Neural cell (in vitro differentiated cells): ENCODE results near the gene KATNIP. TPM values are rescaled to one million over a fixed set of nuclear protein-coding genes. Genes with fewer than 3 reads are reported as not detected.

Source experiments
- H2AFZ ChIP-seq: fragments of 200-600, 300-800 bp; sonication (generic), shearing (Covaris generic); 2 replicates; pipeline ENCODE4 v1.6.0; 2014; ENCODE audit warnings: low read depth, mild to moderate bottlenecking, antibody characterized with exemption, low read length, moderate library complexity
- H3F3A ChIP-seq: fragments of 200-600 bp; shearing (Covaris generic); 2 replicates; pipeline ENCODE4 v1.6.1; 2016; ENCODE audit warnings: mild to moderate bottlenecking, moderate library complexity, mixed read lengths, antibody characterized with exemption, low read length; ENCODE audit not compliant: insufficient read depth, poor library complexity, severe bottlenecking
- H3K27ac ChIP-seq: fragments of 200-600, 300-800 bp; sonication (generic), shearing (Covaris generic); 2 replicates; pipeline ENCODE4 v1.5.1; 2014; ENCODE audit warnings: mild to moderate bottlenecking, low read length, moderate library complexity
- H3K27me3 ChIP-seq: fragments of 300-800, 200-600 bp; sonication (generic), shearing (Covaris generic); 2 replicates; pipeline ENCODE4 v1.6.0; 2014; ENCODE audit warnings: mild to moderate bottlenecking, low read depth, low read length, moderate library complexity; ENCODE audit not compliant: insufficient read depth
- H3K36me3 ChIP-seq: fragments of 300-800, 200-600 bp; sonication (generic), shearing (Covaris generic); 2 replicates; pipeline ENCODE4 v1.5.1; 2014; ENCODE audit warnings: mild to moderate bottlenecking, antibody characterized with exemption, low read length, moderate library complexity; ENCODE audit not compliant: insufficient read depth
- H3K4me2 ChIP-seq: fragments of 300-800, 200-600 bp; sonication (generic), shearing (Covaris generic); 2 replicates; pipeline ENCODE4 v1.6.0; 2014; ENCODE audit warnings: mild to moderate bottlenecking, low read length
- H3K4me3 ChIP-seq: fragments of 300-800, 200-600 bp; sonication (generic), shearing (Covaris generic); 2 replicates; pipeline ENCODE4 v1.5.1; 2014; ENCODE audit warnings: mild to moderate bottlenecking, low read length, moderate library complexity
- H3K79me2 ChIP-seq: fragments of 200-600 bp; shearing (Covaris generic); replicated peaks from 2 replicates; pipeline ENCODE4 v1.6.0; 2014; ENCODE audit warnings: mild to moderate bottlenecking, low read length, moderate library complexity; ENCODE audit not compliant: insufficient read depth
- H3K9ac ChIP-seq: fragments of 300-800, 200-600 bp; sonication (generic), shearing (Covaris generic); 2 replicates; pipeline ENCODE4 v1.6.1; 2016; ENCODE audit warnings: mild to moderate bottlenecking, low read length, mixed read lengths
- H3K9me2 ChIP-seq: fragments of 200-600 bp; shearing (Covaris generic); 2 replicates; pipeline ENCODE4 v1.6.1; 2016; ENCODE audit warnings: mild to moderate bottlenecking, low read length, mixed read lengths; ENCODE audit not compliant: insufficient read depth
- H3K9me3 ChIP-seq: fragments of 200-600, 300-800 bp; sonication (generic), shearing (Covaris generic); 2 replicates; pipeline ENCODE4 v1.6.1; 2016; ENCODE audit warnings: mild to moderate bottlenecking, mixed run types, low read length, moderate library complexity, mixed read lengths
- H4K20me1 ChIP-seq: fragments of 200-600 bp; shearing (Covaris generic); 2 replicates; pipeline ENCODE4 v1.6.1; 2016; ENCODE audit warnings: mild to moderate bottlenecking, mixed run types; ENCODE audit not compliant: insufficient read depth
- EP300 ChIP-seq: fragments of 450-650 bp; conservative IDR thresholded peaks from 2 replicates; pipeline ENCODE4 v1.6.1; 2014; ENCODE audit warnings: antibody characterized with exemption, mild to moderate bottlenecking, moderate library complexity; ENCODE audit not compliant: poor library complexity, severe bottlenecking
- EZH2 ChIP-seq: fragments of 200-600, 300-800 bp; shearing (Covaris generic), sonication (generic); IDR thresholded peaks from 2 replicates; pipeline ENCODE4 v1.6.1; 2014; ENCODE audit warnings: antibody characterized with exemption, low read length, borderline replicate concordance, mild to moderate bottlenecking; ENCODE audit not compliant: insufficient read depth, poor library complexity, severe bottlenecking
- MXI1 ChIP-seq: fragments of 450-650 bp; conservative IDR thresholded peaks from 2 replicates; pipeline ENCODE4 v1.6.1; 2014; ENCODE audit warnings: antibody characterized with exemption, mild to moderate bottlenecking; ENCODE audit not compliant: poor library complexity, severe bottlenecking
- POLR2AphosphoS5 ChIP-seq: IDR thresholded peaks from 2 replicates; pipeline ENCODE4 v1.6.1; 2012
- RAD21 ChIP-seq: fragments of 450-650 bp; conservative IDR thresholded peaks from 2 replicates; pipeline ENCODE4 v1.6.1; 2014; ENCODE audit warnings: antibody characterized with exemption, mild to moderate bottlenecking, moderate library complexity
- REST ChIP-seq: IDR thresholded peaks from 2 replicates; pipeline ENCODE4 v1.6.1; 2012; ENCODE audit warnings: borderline replicate concordance
- SMC3 ChIP-seq: fragments of 450-650 bp; conservative IDR thresholded peaks from 2 replicates; pipeline ENCODE4 v1.6.1; 2014; ENCODE audit warnings: antibody characterized with exemption, mild to moderate bottlenecking, moderate library complexity; ENCODE audit not compliant: poor library complexity
- TAF1 ChIP-seq: IDR thresholded peaks from 2 replicates; pipeline ENCODE4 v1.6.1; 2012; ENCODE audit warnings: low read depth
- polyA plus RNA-seq: library from polyadenylated mRNA; depleted of rRNA; stranded (reverse); fragments of >200 nt; gene quantifications from 2 replicates; pipeline ENCODE4 v1.2.3, GENCODE V29; 2014
- TF ChIP-seq, protein P1 (sequence below): fragments of 450-650 bp; IDR thresholded peaks from 2 replicates; pipeline ENCODE4 v1.5.1; 2014; ENCODE audit warnings: antibody characterized with exemption, mild to moderate bottlenecking, moderate library complexity; ENCODE audit not compliant: poor library complexity, severe bottlenecking

Gene KATNIP
- polyA plus RNA-seq, 1 donor from 2014 or later = 6.4 TPM

- H3K9me3 ChIP-seq = no peaks in the 10 kb centered on the region
- H3F3A ChIP-seq = no peaks in the 10 kb centered on the region
- H4K20me1 ChIP-seq = no peaks in the 10 kb centered on the region
- no peak overlapping the region for H3K9ac ChIP-seq
- H3K36me3 ChIP-seq = peaks cover 9% of the 10 kb centered on the region
- no peak overlapping the region for H3K27ac ChIP-seq
- no peak overlapping the region for H2AFZ ChIP-seq
- no peaks in the 10 kb centered on the region for H3K9me2 ChIP-seq
- no peak for TF ChIP-seq TAF1
- TF ChIP-seq, protein P1, sequence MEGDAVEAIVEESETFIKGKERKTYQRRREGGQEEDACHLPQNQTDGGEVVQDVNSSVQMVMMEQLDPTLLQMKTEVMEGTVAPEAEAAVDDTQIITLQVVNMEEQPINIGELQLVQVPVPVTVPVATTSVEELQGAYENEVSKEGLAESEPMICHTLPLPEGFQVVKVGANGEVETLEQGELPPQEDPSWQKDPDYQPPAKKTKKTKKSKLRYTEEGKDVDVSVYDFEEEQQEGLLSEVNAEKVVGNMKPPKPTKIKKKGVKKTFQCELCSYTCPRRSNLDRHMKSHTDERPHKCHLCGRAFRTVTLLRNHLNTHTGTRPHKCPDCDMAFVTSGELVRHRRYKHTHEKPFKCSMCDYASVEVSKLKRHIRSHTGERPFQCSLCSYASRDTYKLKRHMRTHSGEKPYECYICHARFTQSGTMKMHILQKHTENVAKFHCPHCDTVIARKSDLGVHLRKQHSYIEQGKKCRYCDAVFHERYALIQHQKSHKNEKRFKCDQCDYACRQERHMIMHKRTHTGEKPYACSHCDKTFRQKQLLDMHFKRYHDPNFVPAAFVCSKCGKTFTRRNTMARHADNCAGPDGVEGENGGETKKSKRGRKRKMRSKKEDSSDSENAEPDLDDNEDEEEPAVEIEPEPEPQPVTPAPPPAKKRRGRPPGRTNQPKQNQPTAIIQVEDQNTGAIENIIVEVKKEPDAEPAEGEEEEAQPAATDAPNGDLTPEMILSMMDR = peak; percentile 42
- H3K27me3 ChIP-seq = no peaks in the 10 kb centered on the region
- H3K4me3 ChIP-seq = no peak overlapping the region
- no peaks in the 10 kb centered on the region for H3K79me2 ChIP-seq
- no peak overlapping the region for H3K4me2 ChIP-seq
These were observed 34.0 kb upstream of the KATNIP start for GRCh38 chr16:27515874-27516353.

DNA sequence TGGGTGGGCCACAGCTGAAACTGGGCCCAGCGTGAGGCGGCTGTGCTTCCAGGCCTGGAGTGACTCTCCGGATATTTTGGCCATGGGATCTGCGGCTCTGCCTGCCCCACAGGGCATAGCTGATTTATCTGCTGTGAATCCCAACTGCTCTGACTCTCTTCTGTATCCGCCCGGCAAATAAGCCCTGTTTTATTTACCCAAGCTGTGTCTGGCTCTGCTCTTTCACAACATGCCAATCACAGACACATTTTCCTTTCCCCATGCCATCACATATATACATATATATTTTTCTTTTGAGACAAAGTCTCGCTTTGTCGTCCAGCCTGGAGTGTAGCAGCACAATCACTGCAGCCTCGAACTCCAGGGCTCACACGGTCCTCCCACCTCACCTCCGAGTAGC is 33.6 kb upstream of the KATNIP start:
- Histone ChIP-seq H3K36me3 (peaks cover 9% of the 10 kb centered on the region), H3K27ac (no peak overlapping the region), H3K9me3 (no peaks in the 10 kb centered on the region), H2AFZ (no peak overlapping the region), H3K4me2 (no peak overlapping the region), H3K27me3 (no peaks in the 10 kb centered on the region), H3K79me2 (no peaks in the 10 kb centered on the region), H3K4me3 (no peak overlapping the region), H4K20me1 (no peaks in the 10 kb centered on the region), H3K9me2 (no peaks in the 10 kb centered on the region), H3K9ac (no peak overlapping the region), H3F3A (no peaks in the 10 kb centered on the region)
- TF ChIP-seq EZH2 = no peak
- no peak for TF ChIP-seq SMC3
- TF ChIP-seq, protein P1 = no peak
- no peak for TF ChIP-seq EP300
- TF ChIP-seq TAF1 = no peak
- TF ChIP-seq RAD21 = no peak
- TF ChIP-seq POLR2AphosphoS5 = no peak
- TF ChIP-seq MXI1 = no peak
- TF ChIP-seq REST = no peak
